OCI-LY3 (cell line): Measurements from ENCODE around the gene CARD9.

Experiments used
- CTCF ChIP-seq: fragments of 200-600, 300-600 bp; sonication (generic); IDR thresholded peaks from 2 replicates; pipeline ENCODE4 v1.5.1; 2014; ENCODE audit warnings: antibody characterized with exemption, low read length, low read depth
- EZH2phosphoT487 ChIP-seq: fragments of 200-600 bp; shearing (Covaris generic); IDR thresholded peaks from 2 replicates; pipeline ENCODE4 v1.6.1; 2018; ENCODE audit warnings: antibody characterized with exemption, mixed run types, low read depth

GRCh38 chr9:136329211-136329627, 44.2 kb downstream of the CARD9 start:
- TF ChIP-seq CTCF, result no peak
- TF ChIP-seq EZH2phosphoT487, result no peak
